Neural crest cell (in vitro differentiated cells): ENCODE results near the gene GORASP1. TPM values are rescaled to one million over a fixed set of nuclear protein-coding genes. Genes with fewer than 3 reads are reported as not detected.

Source experiments
- DNase-seq: peaks from one replicate; pipeline ENCODE4 v3.0.0; 2021; ENCODE audit warnings: low read depth, mixed read lengths, low spot score
- H3K27ac Mint-ChIP-seq: one replicate; pipeline ENCODE4 v1.8.0; 2021; ENCODE audit warnings: mild to moderate bottlenecking, mixed read lengths; ENCODE audit not compliant: unreplicated experiment
- H3K27me3 Mint-ChIP-seq: 2 replicates; pipeline ENCODE4 v1.8.0; 2021; ENCODE audit warnings: low read depth, mild to moderate bottlenecking, mixed read lengths
- H3K36me3 Mint-ChIP-seq: 2 replicates; pipeline ENCODE4 v1.8.0; 2021; ENCODE audit warnings: low read depth, mild to moderate bottlenecking, mixed read lengths
- H3K4me1 Mint-ChIP-seq: 2 replicates; pipeline ENCODE4 v1.8.0; 2021; ENCODE audit warnings: mixed read lengths
- H3K4me3 Mint-ChIP-seq: one replicate; pipeline ENCODE4 v1.8.0; 2021; ENCODE audit warnings: mild to moderate bottlenecking, mixed read lengths
- H3K9me3 Mint-ChIP-seq: 2 replicates; pipeline ENCODE4 v1.8.0; 2021; ENCODE audit warnings: mixed read lengths
- CTCF ChIP-seq: fragments of 200-600 bp; sonication (generic); conservative IDR thresholded peaks from 2 replicates; pipeline ENCODE4 v1.5.0; 2021; ENCODE audit warnings: antibody characterized with exemption, mild to moderate bottlenecking
- total RNA-seq: library from RNA; stranded (reverse); gene quantifications from 2 replicates; pipeline ENCODE4 v1.2.1, GENCODE V29; 2021

Gene GORASP1
- total RNA-seq, 1 donor from 2014 or later = 54.0 TPM

- no peak for TF ChIP-seq CTCF
- Mint-ChIP-seq H3K9me3 (no peaks in the 10 kb centered on the region), H3K27ac (peak overlapping the region; percentile 27), H3K4me1 (peaks cover 14% of the 10 kb centered on the region), H3K27me3 (no peaks in the 10 kb centered on the region), H3K4me3 (no peak overlapping the region), H3K36me3 (peaks cover 9% of the 10 kb centered on the region)
- DNase-seq = no peak
Measured at GRCh38 chr3:39097716-39098472, 9.5 kb downstream of the GORASP1 start.

GRCh38 chr3:39096775-39097174, 10.7 kb downstream of the GORASP1 start:
- no peak for DNase-seq
- Mint-ChIP-seq H3K27ac (peak overlapping the region; percentile 83), H3K4me1 (peaks cover 14% of the 10 kb centered on the region), H3K36me3 (peaks cover 13% of the 10 kb centered on the region), H3K9me3 (no peaks in the 10 kb centered on the region), H3K4me3 (no peak overlapping the region), H3K27me3 (no peaks in the 10 kb centered on the region)
- TF ChIP-seq CTCF = no peak

- DNase-seq = no peak
- no peak overlapping the region for H3K27ac Mint-ChIP-seq
- no peak overlapping the region for H3K4me3 Mint-ChIP-seq
- H3K36me3 Mint-ChIP-seq = peaks cover 13% of the 10 kb centered on the region
- H3K9me3 Mint-ChIP-seq = no peaks in the 10 kb centered on the region
- no peak for TF ChIP-seq CTCF
- H3K4me1 Mint-ChIP-seq = peaks cover 14% of the 10 kb centered on the region
- H3K27me3 Mint-ChIP-seq = no peaks in the 10 kb centered on the region
Measured at GRCh38 chr3:39095778-39096177, 11.6 kb downstream of the GORASP1 start.

- Mint-ChIP-seq H3K4me3 (no peak overlapping the region), H3K36me3 (peaks cover 13% of the 10 kb centered on the region), H3K27ac (no peak overlapping the region), H3K4me1 (peaks cover 14% of the 10 kb centered on the region), H3K9me3 (no peaks in the 10 kb centered on the region), H3K27me3 (no peaks in the 10 kb centered on the region)
- no peak for TF ChIP-seq CTCF
- DNase-seq = no peak
Measured at GRCh38 chr3:39094851-39095677, 12.4 kb downstream of the GORASP1 start.

GRCh38 chr3:39090922-39091321, 16.5 kb downstream of the GORASP1 start:
- no peak for TF ChIP-seq CTCF
- DNase-seq = no peak
- Mint-ChIP-seq H3K4me1 (no peaks in the 10 kb centered on the region), H3K4me3 (no peak overlapping the region), H3K27me3 (no peaks in the 10 kb centered on the region), H3K27ac (no peak overlapping the region), H3K9me3 (no peaks in the 10 kb centered on the region), H3K36me3 (peaks cover 16% of the 10 kb centered on the region)
